Measurements from ENCODE around the gene SAA4.
"Not testable (repeated sequence)": the region's sequence is repeated elsewhere in the genome, so short reads cannot be mapped to it uniquely, and the experiment has no call there.

The SAA4 gene

DNA sequence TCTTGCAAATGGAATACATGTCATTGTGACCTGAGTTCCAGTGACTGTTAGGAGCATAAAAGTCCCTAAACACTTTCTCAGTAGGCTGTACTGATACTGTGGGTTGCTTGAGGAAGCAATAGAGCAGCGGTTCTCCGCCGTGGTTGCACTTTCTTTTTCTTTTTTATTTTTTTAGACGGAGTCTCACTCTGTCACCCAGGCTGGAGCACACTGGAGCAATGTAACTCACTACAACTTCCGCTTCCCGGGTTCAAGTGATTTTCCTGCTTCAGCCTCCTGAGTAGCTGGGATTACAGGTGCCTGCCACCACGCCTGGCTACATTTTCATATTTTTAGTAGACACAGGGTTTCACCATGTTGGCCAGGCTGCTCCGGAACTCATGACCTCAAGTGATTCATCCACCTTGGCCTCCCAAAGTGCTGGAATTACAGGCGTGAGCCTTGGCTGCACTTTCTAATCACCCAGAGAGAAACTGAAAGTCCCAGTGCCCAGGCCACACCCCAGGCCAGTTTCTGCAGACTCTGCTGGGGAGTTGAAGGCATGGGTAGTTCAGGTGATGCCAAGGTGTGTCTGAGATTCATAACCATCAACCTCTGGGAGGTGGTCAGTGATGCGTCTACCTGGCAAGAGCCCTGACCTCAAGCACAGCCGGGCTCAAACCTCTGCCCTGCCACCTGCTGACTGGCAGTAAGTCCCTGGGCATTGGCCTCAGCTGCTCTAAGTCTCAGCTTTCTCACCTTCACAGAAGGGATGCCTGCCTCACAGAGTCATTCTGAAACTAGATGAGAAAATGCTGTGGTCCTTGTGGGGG is 10.0 kb upstream of the SAA4 start:
- DNase-seq: not testable (repeated sequence)

- no peak for DNase-seq
Measured at GRCh38 chr11:18245396-18245795, 8.8 kb upstream of the SAA4 start.

GRCh38 chr11:18243783-18244362 is 7.3 kb upstream of the SAA4 start:
- peak; percentile 29 to 47 for DNase-seq

DNA sequence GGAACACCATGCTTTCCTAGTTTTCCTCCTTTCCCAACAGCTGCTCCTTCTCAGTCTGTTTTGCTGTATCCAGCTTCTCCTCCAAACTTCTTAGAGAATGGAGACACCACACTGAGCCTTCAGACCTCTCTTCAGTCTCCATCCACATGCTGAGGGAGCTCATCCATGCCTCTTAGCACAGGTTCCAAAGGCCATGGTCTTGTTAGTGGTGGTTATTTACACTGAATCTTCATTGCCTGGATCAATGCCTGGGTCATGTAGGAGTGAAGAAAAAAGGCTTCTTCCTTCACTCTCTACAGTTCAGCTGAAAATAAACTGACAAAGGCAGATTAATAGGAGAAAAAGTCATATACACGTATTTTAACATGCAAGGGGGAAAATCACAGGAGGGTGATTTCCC is 3.1 kb upstream of the SAA4 start:
- DNase-seq: peak in 1 of 2 experiments; percentile 17

DNA sequence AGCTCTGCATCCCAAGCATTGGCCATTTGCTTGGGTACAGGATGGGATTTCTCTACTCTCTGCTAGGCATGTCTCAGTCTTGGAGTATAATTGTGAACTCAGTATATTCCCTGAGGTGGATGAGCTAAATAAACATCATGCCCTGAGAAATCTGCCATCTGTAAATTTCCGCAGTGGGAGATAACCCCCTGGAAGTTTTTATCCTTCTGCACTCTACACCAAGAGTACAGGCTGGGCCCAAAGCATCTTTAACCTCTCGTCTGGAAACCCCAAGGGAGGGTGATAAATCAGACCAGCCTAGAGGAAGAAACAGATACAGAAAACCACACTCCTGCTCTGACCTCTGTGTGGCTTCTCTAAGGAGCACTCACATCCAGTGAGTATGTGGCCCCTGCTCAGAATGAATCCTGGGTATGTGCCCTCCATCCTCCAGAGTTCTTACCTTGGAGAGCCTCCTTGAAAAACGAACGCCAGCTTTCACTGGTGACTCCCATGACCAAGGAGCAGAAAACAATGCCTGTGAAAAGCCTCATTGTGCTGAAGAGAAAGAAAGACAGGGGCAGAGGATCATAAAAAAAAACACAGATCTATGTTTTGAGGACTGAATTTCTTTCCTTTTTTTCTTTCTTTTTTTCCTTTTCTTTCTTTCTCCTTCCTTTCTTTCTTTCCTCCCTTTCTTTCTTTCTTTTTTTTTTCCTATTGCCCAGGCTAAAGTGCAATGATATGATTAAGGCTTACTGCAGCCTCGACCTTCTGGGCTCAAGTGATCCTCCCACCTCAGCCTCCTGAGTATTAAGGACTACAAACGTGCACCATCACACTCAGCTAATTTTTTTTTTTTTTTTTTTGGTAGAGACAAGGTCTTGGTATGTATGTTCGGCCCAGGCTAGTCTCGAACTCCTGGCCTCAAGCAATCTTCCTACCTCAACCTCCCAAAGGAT is 938 bp downstream of the SAA4 start:
- DNase-seq: no peak

GRCh38 chr11:18233912-18234311 is 2.7 kb downstream of the SAA4 start:
- DNase-seq: no peak

DNA sequence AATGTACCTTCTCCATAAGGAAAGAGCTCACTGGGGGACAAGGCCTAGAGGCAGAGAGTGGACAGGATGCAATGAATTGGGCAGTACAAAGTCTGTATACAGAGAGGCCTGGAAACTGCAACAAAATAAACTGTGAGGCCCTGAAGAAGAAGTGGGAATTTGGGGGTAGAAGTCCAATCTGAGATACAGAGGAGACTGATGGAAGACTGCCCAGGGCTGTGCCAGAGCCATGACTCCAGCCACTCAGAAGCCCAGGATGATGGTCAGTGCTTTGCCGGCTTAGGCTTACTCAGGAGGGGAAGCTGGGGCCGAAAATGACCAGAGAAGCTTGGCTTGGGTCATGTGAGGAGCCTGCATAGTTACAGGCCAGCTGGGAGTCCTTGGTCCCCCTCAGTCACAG is 5.7 kb downstream of the SAA4 start:
- DNase-seq: no peak

- DNase-seq: no peak
Measured at GRCh38 chr11:18229501-18229900, 7.1 kb downstream of the SAA4 start.

DNA sequence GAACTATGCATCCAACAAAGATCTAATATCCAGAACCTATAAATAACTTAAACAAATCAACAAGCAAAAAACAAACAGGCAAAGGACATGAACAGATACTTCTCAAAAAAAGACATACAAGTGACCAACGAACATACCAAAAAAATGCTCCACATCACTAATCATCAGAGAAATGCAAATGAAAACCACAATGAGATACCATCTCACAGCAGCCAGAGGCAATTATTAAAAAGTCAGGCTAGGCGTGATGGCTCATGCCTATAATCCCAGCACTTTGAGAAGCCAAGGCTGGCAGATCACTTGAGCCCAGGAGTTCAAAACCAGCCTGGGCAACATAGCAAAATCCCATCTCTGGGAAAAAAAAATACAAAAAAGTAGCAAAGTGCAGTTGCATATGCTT is 10.7 kb downstream of the SAA4 start:
- DNase-seq: no peak

DNA sequence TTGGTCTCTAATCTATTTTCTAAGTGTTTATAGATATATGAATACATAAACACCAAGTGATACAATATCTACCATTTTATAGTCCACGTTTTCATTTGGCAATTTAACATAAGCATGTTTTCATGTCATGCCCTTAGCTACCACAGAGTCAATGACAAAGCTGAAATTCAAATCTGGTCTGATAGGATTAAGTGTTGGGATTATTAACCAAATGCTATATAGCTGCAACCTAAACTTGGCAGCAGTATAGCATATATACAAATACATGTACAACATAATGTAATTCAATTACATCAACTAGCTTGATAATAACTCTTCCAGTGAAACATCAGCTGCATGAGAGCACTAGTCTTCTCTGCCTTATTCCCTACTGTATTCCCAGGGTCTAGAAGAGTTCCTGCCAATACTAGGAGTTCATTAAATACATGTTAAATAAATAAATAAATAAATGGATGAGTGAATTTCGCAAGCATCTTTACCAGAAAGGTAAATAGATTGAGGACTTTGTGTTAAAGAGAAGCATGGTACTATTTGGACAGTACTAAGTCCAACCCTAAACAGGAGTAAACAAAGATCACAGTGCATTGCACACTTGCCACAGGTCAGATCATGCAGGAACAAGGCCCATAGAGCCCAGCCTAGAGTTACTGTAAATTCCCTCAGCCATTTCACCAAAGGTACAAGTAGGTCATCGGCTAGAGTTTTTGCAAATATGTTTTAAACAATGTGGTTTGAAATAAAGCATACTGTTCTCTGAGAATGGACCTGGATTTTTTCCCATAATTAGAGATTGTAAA is 12.8 kb downstream of the SAA4 start:
- no peak for DNase-seq

- no peak for DNase-seq
Measured at GRCh38 chr11:18222814-18223421, 13.7 kb downstream of the SAA4 start.

DNA sequence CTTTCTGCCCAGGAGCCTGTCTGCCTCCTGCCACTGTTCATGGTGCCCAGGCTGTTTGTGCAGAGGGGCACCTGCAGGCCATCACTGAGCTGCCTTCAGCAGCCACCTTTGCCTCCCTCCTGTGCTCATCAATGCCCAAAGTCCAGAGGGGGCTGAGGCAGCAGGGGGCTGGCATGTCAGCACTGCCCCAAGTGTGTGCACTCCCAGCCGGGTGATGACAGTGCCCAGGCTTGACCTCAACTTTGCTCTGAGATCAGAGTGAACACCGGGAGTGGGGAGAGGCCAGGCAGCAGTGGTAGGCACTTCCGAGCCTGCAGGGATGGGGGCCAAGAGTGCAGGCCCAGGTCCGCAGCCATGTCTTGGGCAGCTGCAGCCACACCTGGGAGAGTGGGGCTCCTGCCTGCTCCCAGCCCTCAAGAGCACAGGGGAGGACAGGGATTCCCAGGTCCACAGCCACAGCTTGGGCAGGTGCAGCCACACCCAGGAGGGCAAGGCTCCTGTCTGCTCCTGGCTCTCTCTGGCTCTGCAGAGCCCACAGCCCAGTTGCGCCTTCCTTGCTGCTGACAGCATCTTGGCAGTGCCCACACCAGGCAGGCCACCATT is 15.2 kb downstream of the SAA4 start:
- DNase-seq: no peak

DNA sequence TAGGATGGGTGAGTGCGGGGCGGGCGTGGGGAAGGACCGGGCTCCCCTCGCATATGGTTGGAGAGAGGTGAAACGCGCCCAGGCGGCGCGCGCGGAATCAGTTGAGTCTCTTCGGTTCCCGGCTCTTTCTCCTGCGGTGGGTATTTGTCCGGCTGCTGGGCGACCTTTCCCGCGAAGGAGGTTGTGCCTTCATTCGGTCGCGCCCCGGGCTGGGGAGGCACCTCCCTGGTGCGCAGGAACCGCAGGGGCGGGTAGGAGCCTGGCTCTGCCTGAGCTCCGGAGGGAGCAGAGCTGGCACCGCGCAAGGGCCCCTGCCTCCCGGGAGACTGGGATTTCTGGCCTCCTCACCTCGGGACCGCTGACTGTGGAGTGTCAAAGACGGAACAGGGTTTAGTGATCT is 27.5 kb downstream of the SAA4 start:
- DNase-seq: no peak

GRCh38 chr11:18204771-18205170 is 31.8 kb downstream of the SAA4 start:
- DNase-seq: no peak

DNA sequence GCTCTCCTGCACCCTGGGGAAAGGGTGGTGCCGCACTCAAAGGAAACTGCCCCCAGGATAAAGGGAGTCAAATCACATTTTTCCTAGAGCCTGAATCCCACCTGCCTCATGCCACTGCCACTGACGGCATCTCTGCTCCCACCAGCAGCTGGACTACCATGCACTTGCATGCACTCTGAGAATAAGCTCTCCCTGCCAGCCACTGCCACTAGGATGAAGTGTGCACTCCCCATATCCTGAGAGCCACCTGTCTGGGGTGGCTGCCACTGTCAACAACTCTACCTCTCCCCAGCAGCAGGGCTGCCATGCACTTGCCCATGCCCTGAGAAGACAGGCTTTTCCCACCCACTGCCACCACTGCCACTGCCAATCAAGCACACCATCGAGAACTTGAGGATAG is 32.4 kb downstream of the SAA4 start:
- no peak for DNase-seq

DNA sequence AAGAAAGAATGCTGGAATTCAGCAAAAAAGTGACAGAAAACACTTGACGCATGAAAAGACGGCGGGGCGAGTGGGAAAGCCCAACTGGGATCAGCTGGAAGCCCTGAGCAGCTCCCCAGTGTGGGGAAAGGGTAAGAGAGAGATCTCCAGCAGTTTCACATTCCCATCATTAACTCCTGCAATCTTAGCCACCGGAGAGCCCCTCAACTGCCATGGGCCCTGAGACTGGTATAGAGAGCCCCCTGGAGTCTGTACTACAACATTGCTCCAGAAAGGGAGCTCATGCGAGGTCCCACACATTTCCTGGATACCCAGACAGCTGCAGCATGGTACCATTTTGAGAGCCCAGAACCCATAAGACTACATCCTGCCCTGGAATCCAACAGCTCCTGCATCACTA is 32.9 kb downstream of the SAA4 start:
- DNase-seq: peak in 1 of 2 experiments; percentile 13

DNA sequence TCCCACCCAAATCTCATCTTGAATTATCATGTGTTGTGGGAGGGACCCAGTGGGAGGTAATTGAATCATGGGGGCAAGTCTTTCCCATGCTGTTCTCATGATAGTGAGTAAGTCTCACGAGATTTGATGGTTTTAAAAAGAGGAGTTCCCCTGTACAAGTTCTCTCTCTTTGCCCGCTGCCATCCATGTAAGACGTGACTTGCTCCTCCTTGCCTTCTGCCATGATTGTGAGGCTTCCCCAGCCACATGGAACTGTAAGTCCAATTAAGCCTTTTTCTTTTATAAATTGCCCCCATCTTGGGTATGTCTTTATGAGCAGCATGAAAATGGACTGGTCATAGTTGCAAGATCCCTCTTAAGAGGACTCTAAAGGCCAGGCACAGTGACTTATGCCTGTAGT is 38.9 kb downstream of the SAA4 start:
- DNase-seq: not testable (repeated sequence)

DNA sequence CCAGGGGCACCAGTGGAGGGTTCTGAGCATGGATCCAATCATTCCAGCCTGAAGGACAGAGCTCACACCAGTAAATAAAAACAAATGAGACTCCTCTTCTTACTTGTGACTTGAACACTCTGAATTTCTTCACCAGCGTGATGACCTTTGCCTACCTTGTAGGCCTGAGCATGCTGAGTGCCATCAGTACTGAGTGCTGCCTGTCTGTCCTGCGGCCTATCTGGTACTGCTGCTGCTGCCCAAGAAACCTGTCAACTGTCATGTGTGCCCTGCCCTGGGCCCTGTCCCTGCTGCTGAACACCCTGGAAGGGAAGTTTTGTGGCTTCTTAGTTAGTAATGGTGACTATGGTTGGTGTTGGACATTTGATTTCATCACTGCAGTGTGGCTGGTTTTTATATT is 40.1 kb downstream of the SAA4 start:
- no peak for DNase-seq

DNA sequence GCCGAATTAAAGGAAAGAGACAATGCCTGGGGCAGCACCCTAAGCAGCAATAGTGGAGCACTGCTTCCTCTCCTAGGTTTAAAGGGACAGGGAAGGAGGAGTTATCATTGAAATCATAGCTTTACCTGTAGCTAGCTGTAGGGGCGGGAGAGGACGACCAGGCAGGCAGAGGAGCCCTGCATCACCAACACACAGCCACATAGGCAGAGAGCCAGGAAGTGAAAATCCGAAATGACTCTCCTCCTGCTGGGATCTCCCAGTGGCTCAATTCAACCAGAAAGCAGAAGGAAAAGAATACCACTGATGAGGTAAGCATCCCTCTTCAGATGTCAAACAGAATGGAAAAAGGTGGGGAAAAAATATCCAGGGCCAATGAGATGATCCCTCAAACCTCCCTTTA is 43.6 kb downstream of the SAA4 start:
- no peak for DNase-seq

DNA sequence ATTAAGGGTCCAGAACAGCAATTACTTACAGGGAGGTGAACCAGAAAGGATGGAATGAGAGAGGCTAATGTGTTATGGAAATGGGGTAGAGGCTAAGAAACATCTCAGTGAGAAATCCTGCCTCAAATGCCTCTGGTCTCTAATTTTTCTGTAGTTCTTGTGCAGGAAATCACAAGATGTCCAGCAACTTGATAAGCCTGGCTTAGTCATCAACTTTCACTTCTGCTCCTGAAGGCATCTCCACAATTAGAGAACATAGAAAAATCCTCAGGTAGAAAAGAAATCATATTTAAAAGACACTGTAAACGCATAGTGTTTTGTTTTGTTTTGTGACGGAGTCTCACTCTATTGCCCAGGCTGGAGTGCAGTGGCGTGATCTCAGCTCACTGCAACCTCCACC is 45.2 kb downstream of the SAA4 start:
- no peak for DNase-seq

- not testable (repeated sequence) for DNase-seq
Measured at GRCh38 chr11:18189476-18190245, 46.9 kb downstream of the SAA4 start.
